Lung microvascular endothelial cell (primary cell): ENCODE measurements around the gene CLINT1. TPM values are rescaled to one million over a fixed set of nuclear protein-coding genes. Genes with fewer than 3 reads are reported as not detected.

Experiments used
- DNase-seq, 2 donors: peaks; one replicate each; pipeline versions ENCODE4 v3.0.0 to v3.0.0-alpha.2; 2010; ENCODE audit warnings: low read depth in 2 of 2
- total RNA-seq: library from RNA; depleted of rRNA; stranded (reverse); fragments of >200 nt; gene quantifications from 2 replicates; pipeline ENCODE4 v1.2.1, GENCODE V29; 2014

The CLINT1 gene
- total RNA-seq, 1 donor from 2014 or later: 86.7 TPM

- peak; percentile 69 to 76 for DNase-seq
These were observed 38.2 kb downstream of the CLINT1 start for GRCh38 chr5:157820593-157821252.

GRCh38 chr5:157819502-157820115 is 39.3 kb downstream of the CLINT1 start:
- peak in 1 of 2 donors; percentile 42 for DNase-seq

- DNase-seq: no peak
These were observed 40.6 kb downstream of the CLINT1 start for GRCh38 chr5:157818368-157818767.

- no peak for DNase-seq
These were observed 41.0 kb downstream of the CLINT1 start for GRCh38 chr5:157817928-157818327.

DNA sequence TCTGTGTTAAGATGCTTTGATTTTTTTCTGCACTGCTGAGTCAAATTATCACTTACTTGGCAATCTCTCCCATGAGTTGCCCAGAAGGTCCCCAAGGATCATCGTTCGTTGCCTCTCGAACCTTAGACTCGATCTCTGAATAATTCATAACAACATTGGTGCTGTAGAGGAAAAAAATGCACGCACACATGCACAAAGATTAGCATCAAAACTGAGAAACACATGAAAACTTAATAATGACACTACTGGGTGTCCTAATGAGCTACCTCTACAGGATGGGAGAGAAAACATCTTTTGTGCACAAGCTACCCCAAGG is 41.6 kb downstream of the CLINT1 start:
- no peak for DNase-seq

DNA sequence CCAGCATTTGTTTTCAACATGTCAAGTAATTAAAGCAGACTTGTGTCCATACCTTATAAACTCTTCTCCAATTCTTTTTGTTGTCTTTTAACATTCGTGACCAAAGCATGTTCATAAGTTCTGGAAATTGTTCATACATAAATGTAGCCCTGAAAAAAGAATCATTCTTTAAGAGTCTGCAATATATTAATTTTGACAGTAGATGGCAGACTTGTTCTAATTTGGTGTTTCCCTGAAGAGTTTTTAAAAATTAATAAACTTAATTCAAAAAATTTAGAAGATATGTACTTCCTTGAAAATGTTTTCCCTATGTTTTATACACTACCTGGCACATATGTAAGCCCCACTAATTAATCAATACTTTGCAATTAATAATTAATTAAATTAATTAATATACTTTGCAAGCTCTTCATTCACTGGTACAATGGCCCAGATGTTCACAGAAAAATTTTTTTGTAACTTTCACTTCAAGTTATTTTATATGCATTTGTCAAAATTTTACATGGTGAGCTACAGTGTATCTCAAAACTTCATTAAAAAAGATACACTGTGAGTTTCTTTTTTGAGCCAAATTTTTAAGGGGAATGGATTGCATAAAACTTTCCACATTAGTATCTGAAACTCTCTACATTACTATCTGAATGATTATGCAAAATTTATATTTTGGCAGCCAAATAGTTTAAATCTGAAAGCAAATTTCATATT is 42.1 kb downstream of the CLINT1 start:
- peak; percentile 18 to 42 for DNase-seq

- DNase-seq: no peak
These were observed 46.9 kb downstream of the CLINT1 start for GRCh38 chr5:157812086-157812485.

GRCh38 chr5:157808043-157808442 is 50.9 kb downstream of the CLINT1 start:
- peak in 1 of 2 donors; percentile 41 for DNase-seq

GRCh38 chr5:157802736-157803135 is 56.2 kb downstream of the CLINT1 start:
- DNase-seq: no peak

DNA sequence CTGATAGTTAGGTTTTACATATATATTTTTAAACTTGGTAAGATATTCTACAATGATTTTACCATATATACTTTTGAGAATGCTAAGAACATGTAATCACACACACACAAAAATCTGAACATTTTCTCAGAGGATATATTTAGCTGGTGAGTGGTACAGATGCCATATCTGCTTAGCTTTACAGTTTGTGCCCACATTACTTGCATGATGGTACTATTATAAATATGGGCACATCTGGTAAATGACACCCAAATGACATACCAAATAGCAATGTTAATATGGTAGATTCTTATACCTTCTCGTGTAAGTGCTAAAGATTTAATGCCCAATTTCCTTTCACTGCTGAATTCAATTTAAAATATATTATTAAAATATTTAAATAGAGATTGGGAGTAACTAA is 58.8 kb downstream of the CLINT1 start:
- DNase-seq: no peak

DNA sequence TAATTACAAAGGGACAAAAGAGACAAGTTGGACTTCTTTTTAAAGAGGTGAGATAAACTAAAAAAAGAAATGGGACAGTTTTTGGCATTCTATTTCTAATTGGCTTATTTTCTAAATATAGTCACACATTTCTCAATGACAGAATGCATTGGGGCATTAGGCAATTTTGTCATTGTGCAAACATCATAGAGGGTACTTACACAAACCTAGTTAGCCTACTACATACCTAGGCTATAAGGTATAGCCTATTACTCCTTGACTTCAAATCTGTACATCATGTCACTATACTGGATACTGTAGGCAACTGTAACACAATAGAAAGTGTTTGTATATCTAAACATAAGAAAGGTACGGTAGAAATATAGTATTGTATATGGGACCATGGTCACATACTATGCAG is 59.4 kb downstream of the CLINT1 start:
- no peak for DNase-seq

DNA sequence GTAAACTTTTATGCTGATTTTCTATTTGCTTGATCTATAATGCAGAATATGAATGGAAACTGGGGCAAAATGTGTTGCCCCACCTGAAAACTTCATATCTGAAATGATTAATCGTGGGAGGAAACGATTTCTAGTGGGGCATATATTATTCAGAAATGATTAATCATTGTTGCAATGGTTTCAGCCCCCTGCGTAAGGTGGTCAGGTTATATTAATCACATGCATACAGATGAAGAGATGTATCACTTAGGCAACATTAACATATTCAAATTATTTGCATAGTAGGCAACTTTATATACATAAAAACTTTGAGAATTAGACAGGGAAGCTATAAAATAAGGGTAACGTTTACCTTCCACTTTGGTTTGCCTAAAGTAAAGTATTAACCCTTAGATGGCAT is 65.6 kb downstream of the CLINT1 start:
- no peak for DNase-seq

DNA sequence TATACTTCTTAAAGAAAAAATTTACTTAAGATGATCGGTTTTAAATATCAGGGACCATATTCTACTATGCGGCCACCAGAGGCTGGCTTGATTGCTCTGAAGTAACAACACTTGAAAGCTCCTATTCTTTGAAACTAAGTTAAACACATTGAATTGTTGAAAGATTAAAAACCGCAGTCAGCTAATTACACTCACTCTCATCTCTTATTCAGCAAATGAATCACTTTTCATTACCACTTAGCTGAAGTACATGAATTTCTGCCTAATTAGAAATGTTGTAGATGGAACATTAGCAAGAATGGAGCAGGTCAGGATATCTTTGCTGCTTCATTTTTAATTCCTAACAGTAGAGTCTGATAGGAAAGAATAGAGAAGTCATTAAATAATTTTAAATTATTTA is 73.1 kb downstream of the CLINT1 start:
- no peak for DNase-seq

DNA sequence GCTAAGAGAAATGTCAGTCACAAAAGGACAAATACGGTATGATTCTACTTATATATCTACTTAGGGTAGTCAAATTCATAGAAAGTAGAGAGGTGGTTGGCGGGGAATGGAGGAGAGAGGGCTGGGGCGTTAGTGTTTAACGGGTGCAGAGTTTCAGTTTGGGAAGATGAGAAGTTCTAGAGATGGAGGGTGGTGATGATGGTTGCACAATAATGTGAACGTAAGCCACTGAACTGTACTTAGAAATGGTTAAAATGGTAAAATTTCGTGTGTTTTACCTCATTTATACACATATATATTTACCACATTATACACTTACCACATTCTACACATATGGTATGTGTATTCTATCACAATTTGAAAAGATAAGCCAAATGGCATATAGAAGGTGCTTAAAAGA is 79.7 kb downstream of the CLINT1 start:
- DNase-seq: no peak

GRCh38 chr5:157778121-157778805 is 80.7 kb downstream of the CLINT1 start:
- peak; percentile 48 to 57 for DNase-seq

GRCh38 chr5:157772127-157772526 is 86.8 kb downstream of the CLINT1 start:
- DNase-seq: no peak

DNA sequence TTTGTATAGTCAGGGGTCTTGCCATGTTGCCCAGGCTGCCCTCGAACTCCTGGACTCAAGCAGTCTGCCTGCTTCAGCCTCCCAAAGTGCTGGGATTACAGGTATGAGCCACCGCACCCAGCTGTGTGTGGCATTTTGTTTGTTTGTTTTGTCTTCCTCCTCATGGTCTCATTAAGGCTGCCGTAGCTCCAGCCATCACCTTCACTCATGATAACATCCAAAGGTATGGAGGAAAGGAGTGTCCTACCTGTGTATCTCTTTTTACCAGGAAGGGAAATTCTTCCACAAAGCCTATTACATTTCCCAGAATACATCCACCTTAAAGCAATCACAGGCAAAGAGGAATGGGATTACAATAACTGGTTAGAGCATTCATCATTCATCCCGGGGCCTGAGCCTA is 88.3 kb downstream of the CLINT1 start:
- no peak for DNase-seq

DNA sequence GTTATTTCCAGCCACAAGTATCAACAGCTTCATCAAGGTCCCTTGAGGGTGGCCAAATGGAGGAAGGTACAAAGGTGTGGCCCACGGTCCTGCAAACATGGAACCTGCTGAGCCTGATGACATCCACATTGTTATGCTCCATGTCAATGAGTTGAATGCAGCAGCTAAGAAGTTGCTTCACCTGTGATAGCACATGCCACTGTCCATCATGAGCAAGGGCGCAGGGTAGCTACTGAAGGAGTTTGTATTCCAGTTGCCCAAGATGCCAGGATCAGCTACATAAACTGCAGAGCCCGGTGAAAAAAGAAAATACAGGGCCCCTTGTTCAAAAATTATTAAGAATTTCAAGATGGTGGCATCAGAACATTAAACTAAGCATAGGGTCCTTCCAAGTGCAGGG is 91.3 kb downstream of the CLINT1 start:
- DNase-seq: no peak

GRCh38 chr5:157766902-157767301 is 92.0 kb downstream of the CLINT1 start:
- DNase-seq: no peak

DNA sequence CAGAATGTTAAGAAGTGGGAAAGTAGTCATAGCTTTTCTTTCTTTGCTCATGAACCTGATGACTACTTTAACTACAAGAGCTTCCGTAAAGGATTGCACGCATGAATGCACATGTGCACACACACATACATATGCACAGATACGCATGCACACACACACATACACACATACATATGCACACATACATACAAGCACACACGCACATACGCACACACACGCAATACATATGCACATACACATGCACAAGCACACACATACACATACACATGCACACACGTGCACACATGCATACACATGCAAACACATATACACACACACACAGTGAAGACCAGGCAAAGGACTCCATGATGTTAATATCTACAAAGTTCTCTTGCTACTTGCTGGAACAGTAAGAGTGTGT is 92.5 kb downstream of the CLINT1 start:
- no peak for DNase-seq

GRCh38 chr5:157764531-157764930 is 94.4 kb downstream of the CLINT1 start:
- DNase-seq: no peak
